ENCODE measurements around the gene NSUN4. TPM values are rescaled to one million over a fixed set of nuclear protein-coding genes. Genes with fewer than 3 reads are reported as not detected.

NSUN4 gene
- total RNA-seq, 1 donor from 2014 or later, result 26.6 TPM

DNA sequence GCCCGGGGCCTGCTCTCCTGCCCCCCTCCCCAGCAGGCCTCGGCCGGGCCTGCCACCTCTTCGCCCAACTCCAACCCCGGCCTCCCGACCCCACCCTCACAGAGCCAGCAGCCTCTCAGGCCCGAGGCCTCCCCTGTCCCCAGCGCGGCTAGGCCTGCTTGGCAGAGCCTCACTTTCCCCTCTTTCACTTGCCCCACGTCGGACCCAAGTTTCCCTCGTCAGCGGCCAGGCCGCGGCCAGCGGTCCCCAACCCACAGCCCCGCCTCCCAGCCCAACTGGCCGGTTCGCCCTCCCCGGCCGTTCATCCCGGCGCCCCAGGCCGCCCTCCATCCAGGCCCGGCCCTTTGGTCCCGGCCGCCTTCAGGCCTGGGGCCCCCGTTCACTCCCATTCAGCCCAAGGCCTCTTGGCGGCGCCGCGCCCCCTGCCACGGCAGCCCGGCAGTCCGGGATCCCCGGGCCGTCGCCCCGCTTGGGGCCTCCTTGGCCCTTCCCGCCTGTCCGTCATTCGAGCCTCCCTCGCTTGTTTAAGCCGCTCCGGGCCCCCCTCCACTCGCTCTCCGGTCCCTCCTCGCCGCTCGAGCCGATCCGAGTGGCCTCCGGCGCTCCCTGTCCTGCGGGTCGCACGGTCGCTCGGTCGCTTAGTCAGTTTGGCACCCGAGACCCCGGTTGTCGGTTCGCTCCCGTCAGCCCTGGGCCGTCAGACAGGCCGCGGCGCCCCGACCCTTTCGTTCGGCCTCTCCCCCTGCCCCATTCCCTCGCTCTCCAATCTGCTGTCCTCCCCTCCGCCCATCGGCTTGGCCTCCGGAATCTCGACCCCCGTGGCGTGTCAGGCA, 38.6 kb upstream of the NSUN4 start:
- TF ChIP-seq, protein P1, sequence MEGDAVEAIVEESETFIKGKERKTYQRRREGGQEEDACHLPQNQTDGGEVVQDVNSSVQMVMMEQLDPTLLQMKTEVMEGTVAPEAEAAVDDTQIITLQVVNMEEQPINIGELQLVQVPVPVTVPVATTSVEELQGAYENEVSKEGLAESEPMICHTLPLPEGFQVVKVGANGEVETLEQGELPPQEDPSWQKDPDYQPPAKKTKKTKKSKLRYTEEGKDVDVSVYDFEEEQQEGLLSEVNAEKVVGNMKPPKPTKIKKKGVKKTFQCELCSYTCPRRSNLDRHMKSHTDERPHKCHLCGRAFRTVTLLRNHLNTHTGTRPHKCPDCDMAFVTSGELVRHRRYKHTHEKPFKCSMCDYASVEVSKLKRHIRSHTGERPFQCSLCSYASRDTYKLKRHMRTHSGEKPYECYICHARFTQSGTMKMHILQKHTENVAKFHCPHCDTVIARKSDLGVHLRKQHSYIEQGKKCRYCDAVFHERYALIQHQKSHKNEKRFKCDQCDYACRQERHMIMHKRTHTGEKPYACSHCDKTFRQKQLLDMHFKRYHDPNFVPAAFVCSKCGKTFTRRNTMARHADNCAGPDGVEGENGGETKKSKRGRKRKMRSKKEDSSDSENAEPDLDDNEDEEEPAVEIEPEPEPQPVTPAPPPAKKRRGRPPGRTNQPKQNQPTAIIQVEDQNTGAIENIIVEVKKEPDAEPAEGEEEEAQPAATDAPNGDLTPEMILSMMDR (conservative IDR thresholded peaks at IDR 0.05), result peak; percentile 14
- peak overlapping the region; percentile 99 for H3K27ac Mint-ChIP-seq
- DNase-seq (ENCODE audit: extremely low spot score, unreplicated experiment), result peak; percentile 74
- H3K9me3 Mint-ChIP-seq, result no peaks in the 10 kb centered on the region
- peaks cover 19% of the 10 kb centered on the region for H3K36me3 Mint-ChIP-seq
- H3K4me3 Mint-ChIP-seq, result peak overlapping the region; percentile 96
- H3K4me1 Mint-ChIP-seq (ENCODE audit: unreplicated experiment), result peaks cover 23% of the 10 kb centered on the region
- no peaks in the 10 kb centered on the region for H3K27me3 Mint-ChIP-seq

DNA sequence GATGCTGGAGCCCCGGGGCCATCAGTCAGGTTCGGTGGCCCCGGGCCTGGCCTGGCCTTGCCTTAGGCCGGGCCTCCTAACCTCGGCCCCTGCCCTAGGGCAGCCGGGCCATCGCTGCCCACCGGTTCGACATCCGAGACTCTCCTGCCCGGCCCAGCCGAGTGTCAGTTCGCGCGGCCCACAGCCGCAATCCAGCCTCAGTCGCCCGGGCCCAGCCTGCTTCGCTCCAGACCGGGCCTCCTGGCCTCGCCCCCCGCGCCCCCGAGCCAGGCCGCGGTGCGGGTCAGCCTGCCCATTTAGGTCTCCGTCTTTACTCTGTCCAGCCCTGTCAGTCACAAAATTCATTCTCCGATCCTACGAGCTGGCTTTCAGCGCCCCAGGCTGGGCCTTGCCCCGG, 38.0 kb upstream of the NSUN4 start:
- TF ChIP-seq, protein P1 (conservative IDR thresholded peaks at IDR 0.05), result no peak
- peak; percentile 74 for DNase-seq (ENCODE audit: extremely low spot score, unreplicated experiment)
- peak overlapping the region; percentile 96 for H3K4me3 Mint-ChIP-seq
- H3K27me3 Mint-ChIP-seq, result no peaks in the 10 kb centered on the region
- H3K4me1 Mint-ChIP-seq (ENCODE audit: unreplicated experiment), result peaks cover 27% of the 10 kb centered on the region
- H3K27ac Mint-ChIP-seq, result peak overlapping the region; percentile 99
- no peaks in the 10 kb centered on the region for H3K9me3 Mint-ChIP-seq
- H3K36me3 Mint-ChIP-seq, result peaks cover 13% of the 10 kb centered on the region

DNA sequence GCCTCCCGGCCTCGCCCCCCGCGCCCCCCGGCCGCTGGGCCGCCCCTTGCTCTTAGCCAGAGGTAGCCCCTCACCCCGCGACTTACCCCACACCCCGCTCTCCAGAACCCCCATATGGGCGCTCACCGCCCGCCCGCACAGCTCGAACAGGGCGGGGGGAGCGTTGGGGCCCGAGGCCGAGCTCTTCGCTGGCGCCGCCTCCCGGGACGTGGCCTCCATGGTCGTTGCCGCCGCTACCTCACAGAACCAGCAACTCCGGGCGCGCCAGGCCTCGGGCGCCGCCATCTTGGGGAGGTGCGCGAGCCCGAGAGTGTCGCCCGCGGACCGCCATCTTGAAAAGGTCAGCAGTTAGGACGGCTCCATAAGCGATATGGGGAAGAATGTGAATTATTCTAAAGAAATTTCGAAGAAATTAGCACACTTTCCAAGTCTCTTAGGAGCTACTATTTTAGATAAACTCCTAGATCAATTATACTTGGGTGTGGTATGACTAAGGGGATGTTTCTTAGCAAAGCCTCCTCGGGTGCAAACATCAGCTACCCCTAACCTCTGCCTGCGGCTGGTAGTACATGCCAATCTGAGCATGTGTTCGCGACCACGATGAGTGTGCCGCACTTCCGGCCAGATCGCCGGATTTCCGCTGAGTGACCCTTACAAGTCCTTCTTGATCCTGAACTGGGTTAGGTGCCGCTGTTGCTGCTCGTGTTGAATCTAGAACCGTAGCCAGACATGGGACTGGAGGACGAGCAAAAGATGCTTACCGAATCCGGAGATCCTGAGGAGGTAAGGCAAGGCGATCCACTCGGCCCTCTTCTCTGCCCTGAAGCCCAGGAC, 37.4 kb upstream of the NSUN4 start, which contains the start of the genes LRRC41 and UQCRH:
Gene LRRC41, minus strand, starts transcription at position 579 of the 834 bp plus-strand sequence. Its CDS starts 294 bp downstream, at position 285.
Gene UQCRH, plus strand, starts transcription at position 661 of the 834 bp plus-strand sequence. Its CDS starts 69 bp downstream, at position 730.
- TF ChIP-seq, protein P1 (conservative IDR thresholded peaks at IDR 0.05), result no peak
- peak; percentile 94 for DNase-seq (ENCODE audit: extremely low spot score, unreplicated experiment)
- Mint-ChIP-seq H3K4me1 (ENCODE audit: unreplicated experiment) (peaks cover 32% of the 10 kb centered on the region), H3K27me3 (no peaks in the 10 kb centered on the region), H3K4me3 (peak within 1 kb of the TSS; percentile 96), H3K27ac (peak within 1 kb of the TSS; percentile 99), H3K9me3 (no peaks in the 10 kb centered on the region), H3K36me3 (peaks cover 14% of the 10 kb centered on the region)

DNA sequence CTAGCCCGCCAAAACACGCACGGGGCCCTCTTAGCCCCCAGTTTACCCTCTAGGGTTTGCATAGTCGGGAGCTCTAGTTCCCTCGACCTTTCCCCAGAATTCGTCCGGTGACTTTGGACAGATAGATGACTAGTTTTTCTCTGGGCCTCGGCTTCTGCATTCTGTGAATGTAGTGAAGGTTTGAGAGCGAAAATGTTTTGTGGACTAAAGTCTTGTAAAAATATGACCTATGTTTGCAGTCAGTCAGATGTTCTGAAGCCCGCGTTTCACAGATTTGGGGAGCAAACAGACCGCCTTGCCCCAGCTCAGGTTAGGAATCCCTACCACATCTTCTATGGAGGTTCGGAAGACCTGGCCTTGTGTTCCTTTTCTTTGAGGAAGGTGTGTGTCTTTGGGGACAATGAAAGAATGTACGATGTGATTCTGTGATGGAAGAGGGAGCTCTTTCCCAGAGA, 36.7 kb upstream of the NSUN4 start:
- TF ChIP-seq, protein P1 (conservative IDR thresholded peaks at IDR 0.05), result no peak
- DNase-seq (ENCODE audit: extremely low spot score, unreplicated experiment), result no peak
- Mint-ChIP-seq H3K4me3 (peak overlapping the region; percentile 96), H3K27me3 (no peaks in the 10 kb centered on the region), H3K9me3 (no peaks in the 10 kb centered on the region), H3K4me1 (ENCODE audit: unreplicated experiment) (peaks cover 26% of the 10 kb centered on the region), H3K36me3 (peaks cover 17% of the 10 kb centered on the region), H3K27ac (peak overlapping the region; percentile 99)

DNA sequence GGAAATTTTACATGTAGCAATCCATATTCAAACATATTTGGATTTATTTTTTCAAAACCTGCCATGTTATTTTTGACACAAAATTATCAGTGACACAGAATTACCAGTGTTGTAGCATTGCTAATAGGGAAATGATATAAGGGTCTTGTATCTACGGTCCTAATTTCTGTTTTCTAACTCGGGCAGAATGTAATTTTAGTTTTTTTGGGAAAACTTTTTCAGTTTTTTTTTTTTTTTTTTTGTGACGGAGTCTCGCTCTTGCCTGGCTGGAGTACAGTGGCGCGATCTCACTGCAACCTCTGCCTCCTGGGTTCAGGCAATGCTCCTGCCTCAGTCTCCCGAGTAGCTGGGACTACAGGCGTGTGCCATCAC, 34.5 kb upstream of the NSUN4 start:
- peak overlapping the region; percentile 31 for H3K4me3 Mint-ChIP-seq
- no peaks in the 10 kb centered on the region for H3K27me3 Mint-ChIP-seq
- no peak overlapping the region for H3K27ac Mint-ChIP-seq
- no peaks in the 10 kb centered on the region for H3K9me3 Mint-ChIP-seq
- TF ChIP-seq, protein P1 (conservative IDR thresholded peaks at IDR 0.05), result no peak
- peaks cover 24% of the 10 kb centered on the region for H3K36me3 Mint-ChIP-seq
- peaks cover 16% of the 10 kb centered on the region for H3K4me1 Mint-ChIP-seq (ENCODE audit: unreplicated experiment)
- no peak for DNase-seq (ENCODE audit: extremely low spot score, unreplicated experiment)

Data from type B pancreatic cell (in vitro differentiated cells).